Mucosa of gallbladder (tissue), 1 donor: Measurements from ENCODE around the gene PFKL. TPM values are rescaled to one million over a fixed set of nuclear protein-coding genes. Genes with fewer than 3 reads are reported as not detected.

ENCODE experiments used
- DNase-seq: peaks from one replicate; pipeline ENCODE4 v3.0.0-alpha.2; 2020; ENCODE audit warnings: low spot score
- total RNA-seq: library from RNA; stranded (reverse); gene quantifications from one replicate; pipeline ENCODE4 v1.2.1, GENCODE V29; 2021
- donor health status: DM: no; HTN: no; CAD: no.

The PFKL gene
- total RNA-seq, 1 donor from 2014 or later: 319 TPM

DNA sequence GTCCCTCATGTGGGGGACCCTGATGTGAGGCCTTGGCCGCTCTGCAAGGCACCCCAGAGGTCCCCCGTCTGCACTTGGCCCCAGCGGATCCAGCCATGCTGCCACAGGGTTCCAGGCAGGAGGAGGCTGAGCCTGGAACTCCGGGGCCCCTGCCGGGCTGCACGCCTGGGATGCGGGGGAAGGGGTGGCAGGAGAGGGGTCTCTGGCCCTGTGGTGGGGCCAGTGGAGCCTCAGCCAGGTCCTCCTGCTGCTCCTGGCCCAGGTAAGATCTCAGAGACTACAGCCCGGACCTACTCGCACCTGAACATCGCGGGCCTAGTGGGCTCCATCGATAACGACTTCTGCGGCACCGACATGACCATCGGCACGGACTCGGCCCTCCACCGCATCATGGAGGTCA is 12.9 kb downstream of the PFKL start:
- DNase-seq: no peak

DNA sequence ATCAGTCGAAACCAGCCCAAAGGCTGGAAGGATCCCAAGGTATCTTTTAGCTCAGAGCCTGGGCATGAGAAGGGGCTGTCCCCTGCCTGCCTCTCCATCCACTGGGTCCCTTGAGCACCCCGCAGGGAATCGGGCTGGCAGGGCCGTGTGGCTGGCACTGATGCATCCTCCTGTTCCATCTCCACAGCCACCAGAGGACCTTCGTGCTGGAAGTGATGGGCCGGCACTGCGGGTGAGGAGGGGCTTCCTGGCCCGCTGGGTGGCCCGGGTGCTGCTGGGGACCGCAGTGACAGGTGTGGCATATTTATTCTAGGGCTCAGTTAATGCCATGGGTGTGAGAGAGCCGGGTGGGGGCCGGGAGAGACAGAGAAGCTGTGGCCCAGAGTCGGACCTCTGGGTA is 13.6 kb downstream of the PFKL start:
- no peak for DNase-seq

DNA sequence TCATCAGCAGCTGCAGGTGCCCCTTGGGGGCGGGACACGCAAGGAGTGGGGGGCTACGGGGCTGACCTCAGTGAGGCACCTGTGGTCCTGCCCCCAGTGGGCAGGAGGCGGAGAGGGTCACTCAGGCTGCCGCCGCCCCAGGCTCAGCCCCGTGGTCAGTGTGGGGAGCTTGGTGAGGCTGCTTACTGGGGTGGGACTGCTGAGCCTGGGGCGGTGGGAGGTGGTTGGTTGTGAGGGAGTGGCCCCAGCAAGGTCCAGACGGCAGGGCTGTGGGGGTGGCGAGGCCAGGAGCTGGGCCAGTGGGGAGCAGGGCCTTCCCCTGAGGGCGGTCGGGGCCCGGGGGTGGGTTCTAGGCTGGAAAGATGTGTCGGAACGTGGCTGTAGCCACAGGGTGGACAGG is 14.3 kb downstream of the PFKL start:
- DNase-seq: no peak

DNA sequence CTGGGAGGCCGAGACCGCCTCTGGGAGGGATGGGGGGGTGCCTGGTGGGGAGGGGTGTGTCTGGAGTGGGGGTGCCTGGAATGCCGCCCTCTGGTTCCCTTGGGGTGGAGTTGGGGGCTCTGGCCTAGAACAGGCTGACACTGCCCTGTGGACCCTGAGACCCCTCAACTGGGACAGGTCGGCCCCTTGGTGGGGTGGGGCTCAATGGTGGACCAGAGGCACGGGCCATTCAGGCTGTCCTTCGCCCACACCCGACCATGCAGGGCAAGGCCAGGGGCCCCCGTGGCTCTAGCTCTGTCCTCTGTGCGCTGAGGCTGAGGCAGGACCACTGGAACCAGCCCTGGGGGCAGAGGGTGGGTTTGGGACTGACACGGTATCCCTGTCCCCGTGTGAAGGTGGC is 14.7 kb downstream of the PFKL start:
- no peak for DNase-seq

DNA sequence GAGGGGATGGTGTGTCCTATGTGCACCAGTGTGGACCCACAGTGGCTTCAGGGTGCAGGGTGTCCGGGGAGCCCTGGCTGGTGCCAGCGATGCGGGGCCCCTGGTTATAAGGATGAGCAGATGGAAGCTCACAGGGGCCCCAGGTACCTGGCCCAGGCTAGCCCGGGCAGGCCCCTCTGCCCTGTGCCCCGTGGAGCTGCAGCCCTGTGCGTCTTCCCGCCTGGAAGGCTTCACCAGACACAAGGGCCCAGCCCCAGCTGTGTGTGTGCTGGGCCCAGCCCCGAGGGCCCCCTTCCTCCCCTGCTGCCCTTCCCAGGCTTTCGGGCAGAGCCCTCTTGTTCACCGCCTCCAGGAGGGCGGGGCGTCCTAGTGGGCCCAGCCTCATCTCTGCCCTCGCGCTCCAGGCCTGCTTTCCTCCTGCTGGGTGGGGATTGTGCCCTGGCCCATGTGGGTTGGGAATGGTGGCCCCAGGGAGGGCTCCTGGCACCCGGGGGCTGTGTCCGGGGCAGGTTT is 15.9 kb downstream of the PFKL start:
- no peak for DNase-seq

DNA sequence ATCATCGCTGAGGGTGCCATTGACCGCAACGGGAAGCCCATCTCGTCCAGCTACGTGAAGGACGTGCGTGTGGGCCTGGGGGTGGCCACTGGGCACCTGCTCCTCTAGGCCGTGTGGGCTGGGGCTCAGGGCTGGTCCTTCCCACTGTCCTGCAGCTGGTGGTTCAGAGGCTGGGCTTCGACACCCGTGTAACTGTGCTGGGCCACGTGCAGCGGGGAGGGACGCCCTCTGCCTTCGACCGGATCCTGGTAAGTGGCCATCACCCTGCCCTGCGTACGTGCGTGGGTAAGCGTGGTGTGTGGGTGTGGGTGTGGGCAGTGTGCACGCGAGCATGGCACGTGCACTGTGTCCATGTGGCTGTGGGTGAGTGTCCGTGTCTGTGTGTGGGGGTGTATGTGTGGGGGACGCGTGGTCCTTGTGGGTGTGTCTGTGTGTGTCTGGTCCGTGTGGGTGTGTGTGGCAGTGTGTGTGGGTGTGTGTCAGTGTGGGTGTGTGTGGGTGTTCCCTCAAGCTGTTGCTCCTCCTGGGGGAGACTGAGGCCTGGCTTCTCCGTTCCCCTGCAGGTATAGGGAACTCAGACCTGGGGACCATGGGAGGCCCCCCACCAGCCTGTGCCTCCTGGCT is 16.5 kb downstream of the PFKL start:
- no peak for DNase-seq

DNA sequence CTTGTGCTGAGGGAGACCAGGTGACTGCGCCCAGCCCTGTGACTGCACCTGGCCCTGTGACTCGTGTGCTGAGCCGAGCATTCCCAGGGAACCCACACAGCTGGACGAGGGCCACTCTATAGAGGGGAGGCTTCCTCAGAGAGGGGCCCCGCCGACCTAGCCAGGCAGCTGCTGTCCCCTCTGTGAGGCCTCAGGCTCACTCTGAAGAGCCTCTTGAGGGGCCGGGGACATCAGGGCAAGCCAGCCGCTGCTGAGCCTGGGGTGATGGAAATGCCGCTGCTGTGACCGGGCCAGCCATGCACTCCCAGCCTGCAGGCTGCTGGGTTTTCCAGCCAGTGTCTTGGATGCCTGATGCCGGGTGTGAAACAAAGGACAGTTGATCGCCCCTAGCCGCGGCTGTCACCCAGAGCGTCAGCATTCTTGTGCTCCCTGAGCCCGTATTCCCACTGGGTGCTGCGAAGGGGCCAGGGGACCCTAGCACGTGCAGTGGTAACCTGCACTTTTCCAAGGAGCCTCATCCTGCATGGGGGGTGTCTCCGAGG is 17.5 kb downstream of the PFKL start:
- no peak for DNase-seq

DNA sequence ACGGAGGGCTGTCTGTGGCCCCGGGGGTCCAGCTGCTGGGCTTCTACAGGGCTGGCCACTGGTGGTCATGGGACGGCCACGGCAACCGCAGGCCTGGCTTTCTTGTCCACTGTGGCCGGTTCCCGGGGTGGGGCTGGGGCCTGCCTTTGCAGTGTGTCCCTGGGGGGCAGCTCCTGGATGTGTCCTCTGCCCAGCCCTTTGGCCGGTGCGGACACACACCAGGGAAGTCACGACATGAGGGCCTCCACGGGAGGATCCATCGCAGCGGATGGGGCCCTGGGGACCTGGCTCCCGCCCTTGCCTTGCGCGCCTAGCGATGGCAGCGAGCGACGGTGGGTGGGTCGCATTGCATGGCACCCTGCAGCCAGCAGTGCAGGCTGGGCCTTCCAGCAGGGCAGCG is 18.0 kb downstream of the PFKL start:
- DNase-seq: no peak

DNA sequence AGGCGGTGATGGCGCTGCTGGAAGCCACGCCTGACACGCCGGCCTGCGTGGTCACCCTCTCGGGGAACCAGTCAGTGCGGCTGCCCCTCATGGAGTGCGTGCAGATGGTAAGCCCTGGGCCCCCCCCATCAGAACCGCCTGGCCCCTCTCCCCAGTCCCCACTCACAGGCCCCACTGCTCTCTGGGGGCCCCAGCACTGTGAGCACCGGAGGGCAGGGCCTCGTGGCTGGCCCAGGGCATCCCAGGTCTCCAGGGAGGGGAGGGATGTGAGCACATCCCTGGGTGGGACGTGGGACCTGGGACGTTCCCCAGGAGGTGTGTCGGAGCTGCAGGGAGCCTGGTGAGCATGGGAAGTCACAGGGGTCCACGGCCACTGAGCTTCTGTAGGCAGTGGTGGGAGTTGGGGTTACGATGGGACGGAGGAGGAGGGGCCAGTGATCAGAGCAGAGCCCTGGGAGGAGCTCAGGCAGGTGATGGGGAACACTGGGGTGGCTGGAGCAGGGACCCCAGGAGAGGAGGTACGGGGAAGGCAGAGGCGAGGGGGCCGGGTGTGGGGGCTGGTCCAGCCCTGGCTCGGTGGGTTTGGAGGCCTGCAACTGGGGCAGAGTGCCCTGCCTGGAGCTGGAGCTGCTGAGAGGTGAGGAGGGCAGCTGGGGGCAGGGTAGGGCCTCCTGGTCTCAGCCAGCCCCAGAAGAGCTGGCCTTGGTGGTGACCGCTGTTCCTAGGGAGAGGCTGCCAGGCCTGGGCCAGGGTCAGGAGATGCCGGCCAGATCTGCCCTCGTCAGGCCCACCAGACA is 18.8 kb downstream of the PFKL start:
- DNase-seq: no peak

DNA sequence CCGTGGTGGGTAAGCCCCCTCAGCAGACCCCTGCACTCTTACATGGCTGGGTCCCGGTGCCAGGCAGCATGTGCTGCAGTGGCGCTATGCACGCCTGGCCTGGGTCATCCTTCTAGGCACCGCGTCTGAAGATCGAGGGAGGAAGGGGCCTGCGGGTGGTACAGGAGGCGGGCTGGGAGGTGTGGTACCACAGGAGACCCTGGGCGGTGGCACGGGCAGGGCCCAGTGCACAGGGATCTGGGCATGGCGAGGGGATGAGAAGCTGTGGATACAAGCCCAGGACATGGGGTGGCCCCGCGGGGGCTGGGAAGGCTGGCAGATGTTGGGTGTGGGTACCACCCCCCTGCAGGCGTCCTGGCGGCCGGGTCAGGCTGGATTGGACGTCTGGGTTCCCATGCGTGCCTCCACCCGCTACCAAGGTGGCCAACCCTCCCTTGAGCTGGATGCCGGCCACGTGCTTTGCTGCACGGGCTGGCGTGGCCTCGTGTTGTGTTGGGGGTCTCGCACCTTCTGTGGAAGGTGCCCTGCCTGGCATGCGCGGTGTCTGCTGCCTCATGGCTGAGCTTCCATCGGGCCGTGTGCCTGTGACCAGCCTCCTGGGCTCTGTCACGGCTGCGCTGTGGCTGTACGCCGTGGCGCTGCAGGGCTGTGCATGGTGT is 19.7 kb downstream of the PFKL start:
- no peak for DNase-seq

DNA sequence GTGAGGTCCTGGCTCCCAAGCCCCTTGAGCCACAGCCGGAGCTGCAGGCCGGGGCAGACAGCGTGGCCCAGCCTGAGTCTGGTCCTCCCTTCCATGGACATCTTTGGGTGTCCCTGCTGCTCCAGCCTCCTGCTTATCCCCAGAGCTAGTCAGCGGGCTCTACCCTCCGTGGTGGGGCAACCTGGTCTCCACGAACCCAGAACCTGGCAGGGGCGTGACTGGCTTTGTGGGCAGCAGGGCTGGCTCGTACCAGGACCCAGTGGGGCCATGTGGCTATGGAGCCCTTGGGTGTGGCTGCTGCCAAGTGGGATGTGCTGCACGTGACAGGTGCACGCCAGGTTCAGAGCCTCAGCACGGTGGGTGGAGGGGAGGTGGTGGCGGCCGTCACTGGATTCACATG is 21.0 kb downstream of the PFKL start:
- DNase-seq: no peak

DNA sequence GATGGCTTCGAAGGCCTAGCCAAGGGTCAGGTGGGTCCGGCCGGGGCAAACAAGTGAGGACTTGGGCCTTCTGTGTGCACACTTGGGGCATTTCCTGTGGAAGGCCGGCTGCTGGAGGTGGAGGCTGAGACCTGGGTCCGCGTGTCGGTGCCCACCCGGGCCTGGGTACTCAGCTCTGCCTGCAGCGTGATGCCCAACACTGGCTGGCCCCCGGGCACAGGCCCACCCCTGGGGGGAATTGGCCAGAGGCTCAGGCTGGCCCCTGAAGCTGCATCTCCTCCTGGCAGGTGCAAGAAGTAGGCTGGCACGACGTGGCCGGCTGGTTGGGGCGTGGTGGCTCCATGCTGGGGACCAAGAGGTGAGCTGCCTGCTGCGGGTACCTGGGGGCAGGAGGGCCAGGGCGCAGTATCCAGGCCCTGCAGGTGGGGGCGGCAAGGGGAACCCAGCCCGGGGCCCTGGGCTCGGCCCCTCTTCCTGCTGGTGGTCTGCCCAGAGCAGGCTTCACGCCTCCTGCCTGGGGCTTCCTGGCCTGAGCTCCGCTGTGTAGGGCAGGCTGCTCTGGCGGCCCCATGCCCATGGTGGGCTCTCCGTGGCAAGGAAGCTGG is 22.1 kb downstream of the PFKL start:
- no peak for DNase-seq

DNA sequence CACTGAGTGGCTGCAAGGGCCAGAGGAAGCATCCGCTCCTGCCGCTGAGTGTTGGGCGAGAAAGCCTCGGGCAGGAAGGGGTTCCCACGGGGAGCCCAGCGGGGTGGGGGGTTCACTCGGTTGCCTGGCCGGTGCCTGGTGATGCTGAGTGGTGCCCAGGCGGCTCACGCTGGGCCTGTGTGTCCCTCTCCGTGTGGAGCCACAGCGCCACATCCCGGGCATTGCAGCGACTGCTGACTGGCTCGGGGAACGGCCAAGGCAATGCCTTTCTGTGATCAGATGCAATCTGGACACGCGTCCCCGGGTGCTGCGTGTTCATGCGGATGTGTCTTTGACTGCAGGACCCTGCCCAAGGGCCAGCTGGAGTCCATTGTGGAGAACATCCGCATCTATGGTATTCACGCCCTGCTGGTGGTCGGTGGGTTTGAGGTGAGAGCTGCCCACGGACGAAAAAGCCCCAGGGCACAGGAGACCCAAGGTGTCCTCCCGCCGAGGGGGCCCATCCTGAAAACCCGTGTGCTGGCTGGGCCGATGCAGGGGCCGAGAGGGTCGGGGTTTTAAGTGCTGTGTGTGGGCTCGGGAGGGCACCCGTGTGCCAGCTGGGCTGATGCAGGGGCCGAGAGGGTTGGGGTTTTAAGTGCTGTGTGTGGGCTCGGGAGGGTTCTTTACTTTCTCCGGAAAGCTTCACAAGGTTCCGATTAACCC is 22.9 kb downstream of the PFKL start:
- no peak for DNase-seq

DNA sequence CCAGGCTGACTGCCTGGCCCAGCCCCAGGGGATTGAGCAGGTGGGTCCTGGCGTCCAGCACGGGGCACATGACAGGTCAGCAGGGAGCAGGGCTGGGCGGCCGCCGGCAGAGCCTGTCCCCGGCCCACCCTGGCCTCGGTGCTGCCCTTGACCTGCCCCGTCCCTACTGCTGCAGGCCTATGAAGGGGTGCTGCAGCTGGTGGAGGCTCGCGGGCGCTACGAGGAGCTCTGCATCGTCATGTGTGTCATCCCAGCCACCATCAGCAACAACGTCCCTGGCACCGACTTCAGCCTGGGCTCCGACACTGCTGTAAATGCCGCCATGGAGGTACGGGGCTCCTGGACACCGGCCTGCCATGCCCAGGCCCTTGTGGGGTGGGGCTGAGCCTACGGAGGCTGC is 23.7 kb downstream of the PFKL start:
- no peak for DNase-seq

DNA sequence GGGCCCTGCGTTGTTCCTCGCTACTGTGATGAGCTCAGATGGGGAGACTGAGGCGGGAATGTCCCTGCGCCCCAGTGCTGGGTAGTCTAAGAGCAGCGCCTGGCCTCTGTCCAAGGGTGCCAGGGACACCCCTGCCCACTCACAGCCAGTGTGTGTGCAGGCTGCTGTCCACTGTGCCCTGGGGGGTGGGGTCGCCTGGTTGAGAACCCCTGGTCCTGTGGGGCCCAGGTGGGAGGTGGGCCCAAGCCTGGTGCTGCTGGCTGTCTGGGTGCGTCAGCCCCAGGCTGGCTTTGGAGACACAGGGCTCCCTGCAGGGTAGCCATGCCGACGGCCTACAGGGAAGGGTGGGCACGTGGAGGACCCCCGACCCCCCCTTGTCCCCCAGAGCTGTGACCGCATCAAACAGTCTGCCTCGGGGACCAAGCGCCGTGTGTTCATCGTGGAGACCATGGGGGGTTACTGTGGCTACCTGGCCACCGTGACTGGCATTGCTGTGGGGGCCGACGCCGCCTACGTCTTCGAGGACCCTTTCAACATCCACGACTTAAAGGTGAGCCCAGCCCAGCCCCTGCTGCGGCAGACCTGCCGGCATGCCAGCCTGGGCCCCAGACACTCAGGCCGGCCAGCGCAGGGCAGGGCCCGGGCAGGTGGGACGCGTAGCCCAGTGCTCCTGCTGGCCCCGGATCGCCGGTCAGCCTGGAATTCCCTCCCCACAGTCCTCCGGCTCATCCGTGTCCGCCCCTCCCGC is 24.4 kb downstream of the PFKL start:
- no peak for DNase-seq

DNA sequence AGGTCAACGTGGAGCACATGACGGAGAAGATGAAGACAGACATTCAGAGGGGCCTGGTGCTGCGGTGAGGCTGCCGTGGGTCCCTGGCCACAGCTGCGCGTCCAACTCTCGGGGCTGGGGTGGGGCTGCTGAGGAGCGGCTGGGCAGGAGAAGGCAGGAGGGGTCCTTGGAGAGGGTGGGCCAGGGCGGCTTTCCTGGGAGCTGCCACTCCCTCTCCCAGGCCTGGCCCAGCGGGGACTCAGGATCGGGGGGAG is 24.9 kb downstream of the PFKL start:
- DNase-seq: no peak

DNA sequence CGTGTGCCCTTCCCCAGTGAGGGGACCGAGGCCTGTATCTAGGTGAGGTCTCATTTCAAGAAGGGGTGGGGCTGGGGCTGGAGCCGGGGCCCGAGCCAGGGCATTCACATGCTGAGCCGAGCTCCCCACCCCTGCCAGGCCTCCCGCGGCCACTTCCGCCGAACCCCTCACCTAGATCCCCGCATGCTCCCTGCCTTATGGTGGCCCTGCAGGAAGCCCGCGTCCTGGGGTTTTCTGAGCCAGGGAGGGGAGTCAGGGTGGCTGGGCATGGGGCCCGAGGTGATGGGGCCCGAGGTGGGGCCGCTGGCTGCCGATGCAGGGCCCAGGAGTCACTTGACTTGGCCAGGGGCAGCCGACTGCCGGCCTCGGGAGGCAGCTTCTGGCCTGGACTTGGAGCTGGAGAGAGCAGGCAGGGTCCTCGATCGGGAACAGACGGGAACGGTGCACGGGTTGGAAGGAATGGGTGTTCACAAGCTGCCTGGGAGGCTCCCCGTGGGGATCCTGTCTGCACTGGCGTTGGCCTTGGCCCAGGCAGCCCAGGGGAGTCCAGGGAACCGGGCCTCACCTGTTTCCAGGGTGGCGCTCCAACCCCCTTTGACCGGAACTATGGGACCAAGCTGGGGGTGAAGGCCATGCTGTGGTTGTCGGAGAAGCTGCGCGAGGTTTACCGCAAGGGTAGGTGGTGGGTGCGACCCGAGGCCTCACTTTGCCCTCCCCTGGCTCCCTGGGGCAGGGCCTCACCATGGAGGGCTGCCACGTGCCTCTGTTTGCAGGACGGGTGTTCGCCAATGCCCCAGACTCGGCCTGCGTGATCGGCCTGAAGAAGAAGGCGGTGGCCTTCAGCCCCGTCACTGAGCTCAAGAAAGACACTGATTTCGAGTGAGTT is 25.8 kb downstream of the PFKL start:
- DNase-seq: no peak

DNA sequence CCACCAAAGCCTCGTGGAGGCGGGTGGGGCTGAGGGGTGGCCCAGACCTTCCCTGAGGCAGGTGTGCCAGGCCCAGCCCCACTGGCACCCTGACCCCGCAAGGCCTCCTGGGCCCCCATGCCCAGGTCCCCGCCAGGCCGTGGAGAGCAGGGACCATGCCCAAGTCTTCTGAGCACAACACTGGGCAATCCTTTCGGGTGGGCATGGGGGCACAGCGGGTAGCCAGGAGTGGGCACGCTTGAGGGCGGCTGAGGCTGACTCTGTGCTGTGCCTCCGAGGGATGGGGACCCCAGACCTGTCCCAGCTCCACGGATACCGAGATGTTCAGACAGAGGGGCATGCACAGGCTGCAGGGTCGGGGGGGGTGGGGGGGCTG is 26.4 kb downstream of the PFKL start:
- DNase-seq: no peak

DNA sequence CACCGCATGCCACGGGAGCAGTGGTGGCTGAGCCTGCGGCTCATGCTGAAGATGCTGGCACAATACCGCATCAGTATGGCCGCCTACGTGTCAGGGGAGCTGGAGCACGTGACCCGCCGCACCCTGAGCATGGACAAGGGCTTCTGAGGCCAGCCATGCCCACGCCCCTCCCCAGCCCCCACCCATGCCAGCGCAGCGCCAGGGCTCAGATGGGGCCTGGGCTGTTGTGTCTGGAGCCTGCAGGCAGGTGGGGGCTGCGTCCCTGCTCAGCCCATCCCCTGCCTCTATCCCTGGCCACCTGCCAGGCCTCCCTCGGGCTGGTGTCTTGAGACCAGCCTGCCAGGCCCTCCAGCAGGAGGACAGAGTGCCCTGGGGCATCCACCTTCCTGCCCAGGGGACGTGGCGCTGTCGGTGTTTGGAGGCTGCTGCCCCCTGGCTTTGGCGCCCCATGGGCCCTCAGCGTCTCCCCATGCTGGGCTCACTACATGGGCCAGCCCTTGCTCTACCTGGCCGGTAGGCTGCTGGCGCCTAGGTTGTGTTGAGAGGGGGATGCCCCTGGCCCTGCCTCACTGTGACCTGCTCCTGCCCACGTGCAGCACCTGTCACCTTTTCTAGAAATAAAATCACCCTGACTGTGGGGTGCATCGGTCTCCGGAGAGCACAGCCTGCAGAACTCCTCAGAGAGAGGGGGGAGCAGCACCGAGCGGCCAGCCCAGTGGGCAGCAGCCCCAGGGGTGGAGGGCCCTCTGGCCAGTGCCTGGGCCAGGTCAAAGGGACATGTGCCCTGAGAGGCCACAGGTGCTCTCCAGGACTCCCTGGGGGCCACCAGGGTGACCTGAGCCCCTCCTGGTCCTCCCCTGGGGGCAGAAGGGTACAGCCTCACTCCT is 27.1 kb downstream of the PFKL start:
- no peak for DNase-seq
